Measurements from ENCODE around the gene ODAM.
"Not testable (repeated sequence)": the region's sequence is repeated elsewhere in the genome, so short reads cannot be mapped to it uniquely, and the experiment has no call there.

ODAM gene

DNA sequence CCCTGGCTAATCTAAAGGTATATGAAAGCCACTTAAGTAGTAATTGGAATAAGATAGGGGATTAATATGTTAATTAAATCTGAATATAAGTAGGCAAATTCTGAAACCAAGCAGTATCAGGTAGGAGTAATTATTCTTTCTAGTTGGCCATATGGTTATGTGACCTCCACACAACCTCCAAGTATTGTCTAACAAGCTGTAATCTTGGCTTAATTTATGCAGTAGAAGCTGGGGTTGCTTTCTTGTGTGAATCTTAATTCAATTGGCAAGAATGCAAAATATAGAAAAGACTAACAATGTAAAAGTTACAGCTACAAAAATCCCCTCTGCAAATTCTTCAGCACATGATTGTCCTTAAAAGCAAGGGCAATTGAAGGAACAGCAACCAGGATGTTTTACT, 20.6 kb downstream of the ODAM start:
- in situ Hi-C loops (cut with MboI; ENCODE audit: low sequenced_read_pairs) = not testable (repeated sequence)

GRCh38 chr4:70216550-70216949, 21.0 kb downstream of the ODAM start:
- in situ Hi-C loops (cut with MboI; ENCODE audit: low sequenced_read_pairs) = not testable (repeated sequence)

DNA sequence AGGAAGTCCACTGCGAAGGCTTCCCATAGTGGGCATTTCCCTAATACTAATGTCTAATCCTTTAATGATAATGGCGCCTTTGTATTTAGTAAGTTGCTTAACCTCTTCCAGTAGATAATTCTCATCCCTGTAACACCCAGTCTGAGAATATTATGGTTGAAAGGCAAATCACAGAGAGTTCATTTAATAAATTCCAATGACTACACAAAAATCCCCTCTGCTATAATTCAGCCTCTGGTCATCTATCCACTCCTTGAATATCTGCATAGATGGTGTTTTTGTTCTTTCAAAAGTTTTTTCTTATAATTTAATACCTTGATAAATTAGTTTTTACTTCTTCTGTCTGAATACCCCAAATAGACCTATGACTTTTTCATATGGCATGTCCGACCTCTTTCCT, 25.9 kb downstream of the ODAM start:
- in situ Hi-C loops (cut with MboI; ENCODE audit: low sequenced_read_pairs) = not testable (repeated sequence)

- in situ Hi-C loops (cut with MboI; ENCODE audit: low sequenced_read_pairs) = not testable (repeated sequence)
Observed at GRCh38 chr4:70221818-70222217, 26.3 kb downstream of the ODAM start.

DNA sequence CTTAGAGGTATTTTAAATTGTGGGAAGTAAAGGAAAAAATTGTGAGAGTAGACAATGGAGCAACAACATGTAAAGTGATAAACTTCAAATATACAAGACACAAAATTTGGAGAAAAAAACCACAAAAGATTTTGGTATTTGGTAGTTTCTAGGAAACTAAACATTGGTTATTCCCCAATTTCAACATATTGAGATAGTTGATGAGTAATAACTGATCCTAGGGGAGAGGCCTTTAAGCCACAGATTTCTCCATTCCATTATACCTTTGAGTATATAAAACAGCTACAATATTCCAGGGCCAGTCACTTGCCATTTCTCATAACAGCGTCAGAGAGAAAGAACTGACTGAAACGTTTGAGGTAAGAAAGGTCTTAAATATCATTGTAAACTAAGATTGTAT, 30.3 kb downstream of the ODAM start, which contains the start of gene FDCSP:
Gene FDCSP, plus strand, starts transcription at position 301 of the 400 bp plus-strand sequence. CDS start 5,071 bp downstream, outside the sequence.
- in situ Hi-C loops (cut with MboI; ENCODE audit: low sequenced_read_pairs) = no loop called here

GRCh38 chr4:70236125-70236524, 40.6 kb downstream of the ODAM start:
- in situ Hi-C loops (cut with MboI; ENCODE audit: low sequenced_read_pairs) = no loop called here

DNA sequence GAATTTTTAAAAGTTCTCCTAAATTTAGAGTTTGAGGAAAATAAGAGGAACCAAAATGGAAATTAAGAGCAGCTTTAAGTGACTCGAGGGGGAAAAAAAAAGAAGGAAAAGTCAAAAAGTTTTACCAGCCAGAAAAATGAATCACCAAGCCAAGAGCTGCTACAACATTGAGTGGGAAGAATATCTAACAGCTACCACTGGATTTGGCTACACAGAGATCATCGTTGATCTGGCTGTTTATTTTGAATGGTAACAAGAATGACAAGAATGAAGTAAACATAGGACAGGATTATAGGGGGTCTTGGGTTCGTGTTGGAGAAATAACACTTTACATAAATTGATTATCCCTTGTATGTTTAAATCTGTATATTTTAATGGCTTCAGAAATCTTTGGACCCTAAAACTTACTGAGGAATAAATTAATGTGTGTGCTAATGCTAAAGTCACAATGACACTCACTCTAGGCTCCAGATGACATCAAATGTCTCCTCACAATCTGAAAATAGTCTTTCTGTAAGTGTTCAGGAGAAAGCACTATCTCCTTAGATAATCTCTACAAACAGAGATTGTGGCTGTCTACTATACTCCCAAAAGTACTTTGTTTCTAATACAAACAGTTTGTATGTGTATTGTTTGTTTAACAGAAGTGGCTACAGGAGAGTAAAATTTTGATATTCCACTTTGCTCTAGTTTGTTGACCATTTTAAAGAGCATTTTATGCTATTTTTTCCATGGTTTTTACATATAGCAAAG, 43.8 kb downstream of the ODAM start:
- in situ Hi-C loops (cut with MboI; ENCODE audit: low sequenced_read_pairs) = no loop called here

DNA sequence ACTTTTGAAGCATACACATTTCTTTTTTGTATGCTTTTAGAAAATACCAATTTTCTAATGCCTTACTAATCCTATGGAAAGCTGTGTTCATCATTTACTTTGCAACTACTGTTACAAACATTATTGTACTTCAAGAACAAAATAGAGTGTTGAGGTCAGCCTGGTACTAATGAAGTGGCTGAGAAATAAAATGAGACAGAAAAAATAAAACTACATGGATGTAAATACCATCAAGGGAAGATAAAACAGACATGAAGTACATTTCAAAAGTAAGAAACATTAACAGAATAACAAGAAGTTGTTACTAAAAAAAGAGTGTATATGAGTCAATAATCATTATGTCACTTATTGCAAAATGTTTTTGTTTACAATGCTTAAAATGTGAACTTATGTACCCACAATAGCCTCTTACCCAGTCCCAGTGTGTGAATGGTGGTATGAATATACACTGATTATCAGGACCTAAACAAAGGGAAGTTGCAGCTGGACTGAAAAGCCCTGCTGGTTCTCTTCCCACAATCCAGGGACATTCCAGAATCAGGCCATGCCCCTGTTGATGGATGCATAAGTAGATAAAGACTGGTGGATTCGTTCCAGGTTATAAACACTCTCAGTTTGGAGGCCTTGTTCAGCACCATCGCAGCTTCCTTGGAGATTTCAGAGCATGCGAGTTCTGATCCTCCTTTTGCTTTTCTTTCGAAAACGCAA, 44.5 kb downstream of the ODAM start:
- in situ Hi-C loops (cut with MboI; ENCODE audit: low sequenced_read_pairs) = no loop called here

- in situ Hi-C loops (cut with MboI; ENCODE audit: low sequenced_read_pairs) = not testable (repeated sequence)
Observed at GRCh38 chr4:70242297-70242696, 46.8 kb downstream of the ODAM start, which contains the start of gene CSN3. Gene CSN3 (plus strand): TSS chr4:70242597. CDS start chr4:70244820, 2,223 bp downstream.

GRCh38 chr4:70243091-70243490, 47.6 kb downstream of the ODAM start:
- in situ Hi-C loops (cut with MboI; ENCODE audit: low sequenced_read_pairs) = no loop called here

- in situ Hi-C loops (cut with MboI; ENCODE audit: low sequenced_read_pairs) = no loop called here
Observed at GRCh38 chr4:70251250-70251944, 55.9 kb downstream of the ODAM start.

DNA sequence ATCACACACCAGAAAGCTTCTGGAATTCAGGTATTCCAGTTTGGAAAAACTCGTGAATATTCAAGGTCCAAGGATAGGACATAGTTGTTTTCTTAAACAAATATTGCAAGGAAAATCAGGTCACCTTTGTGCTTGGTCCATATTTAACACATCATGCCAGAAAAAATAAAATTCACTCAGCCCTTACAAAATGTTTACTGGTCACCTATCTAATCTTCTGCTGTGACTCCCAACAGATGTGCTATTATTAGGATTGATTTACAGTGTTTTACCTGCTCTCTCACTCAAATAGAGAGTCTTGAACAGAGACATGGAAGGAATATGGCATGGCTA, 56.4 kb downstream of the ODAM start:
- in situ Hi-C loops (cut with MboI; ENCODE audit: low sequenced_read_pairs) = no loop called here

Measured in HL-60/S4 treated with phorbol 12-myristate 13-acetate at 8.2 ng/mL for 4 days and 3 days (cell line).